LHCN-M2 (cell line): ENCODE measurements around the gene SLC16A2. TPM values are rescaled to one million over a fixed set of nuclear protein-coding genes. Genes with fewer than 3 reads are reported as not detected.

Experiments
- DNase-seq: peaks from one replicate; pipeline ENCODE4 v3.0.0-alpha.2; 2012; ENCODE audit warnings: low read depth
- total RNA-seq: library from RNA; depleted of rRNA; stranded (reverse); fragments of >200 nt; gene quantifications from 2 replicates; pipeline ENCODE4 v1.2.3, GENCODE V29; 2014; rRNA removed

SLC16A2 gene
- total RNA-seq, 1 experiment from 2014 or later: 12.8 TPM

DNA sequence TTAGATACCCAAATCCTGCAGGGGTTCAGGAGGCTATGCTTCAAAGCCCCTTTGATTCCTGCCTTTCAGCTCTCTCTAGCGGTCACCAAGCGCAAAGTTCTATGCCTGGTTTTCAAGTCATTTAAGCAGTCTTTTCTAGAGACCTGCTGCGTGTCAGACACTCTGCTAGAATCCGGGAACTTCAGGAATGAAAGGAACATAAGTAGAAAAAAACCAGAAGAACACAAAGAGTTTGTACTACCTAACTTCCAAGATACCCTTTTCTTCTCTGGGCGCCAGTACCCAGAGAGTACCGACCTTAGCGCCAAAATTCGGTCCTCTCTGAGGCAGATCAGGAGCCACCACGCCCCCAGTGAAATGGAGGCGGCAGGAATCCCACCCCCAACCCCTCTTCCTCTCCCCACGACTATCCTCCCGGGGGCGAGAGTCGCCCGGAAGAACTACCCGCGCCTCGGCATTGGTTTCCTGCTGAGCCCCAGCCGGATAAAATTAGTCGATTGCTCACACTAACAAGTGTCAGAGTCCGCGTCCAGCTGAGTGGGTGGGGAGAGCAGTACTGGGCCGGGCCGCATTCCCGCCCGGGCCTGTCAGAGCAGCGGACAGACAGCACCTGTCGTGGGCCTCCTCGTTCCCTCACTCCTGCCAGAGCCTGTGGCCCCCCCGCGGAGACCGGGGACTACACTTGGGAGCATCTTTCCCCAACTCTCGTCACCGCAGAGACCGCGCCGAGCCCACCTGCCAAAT is 114.3 kb downstream of the SLC16A2 start:
- peak; percentile 78 for DNase-seq

DNA sequence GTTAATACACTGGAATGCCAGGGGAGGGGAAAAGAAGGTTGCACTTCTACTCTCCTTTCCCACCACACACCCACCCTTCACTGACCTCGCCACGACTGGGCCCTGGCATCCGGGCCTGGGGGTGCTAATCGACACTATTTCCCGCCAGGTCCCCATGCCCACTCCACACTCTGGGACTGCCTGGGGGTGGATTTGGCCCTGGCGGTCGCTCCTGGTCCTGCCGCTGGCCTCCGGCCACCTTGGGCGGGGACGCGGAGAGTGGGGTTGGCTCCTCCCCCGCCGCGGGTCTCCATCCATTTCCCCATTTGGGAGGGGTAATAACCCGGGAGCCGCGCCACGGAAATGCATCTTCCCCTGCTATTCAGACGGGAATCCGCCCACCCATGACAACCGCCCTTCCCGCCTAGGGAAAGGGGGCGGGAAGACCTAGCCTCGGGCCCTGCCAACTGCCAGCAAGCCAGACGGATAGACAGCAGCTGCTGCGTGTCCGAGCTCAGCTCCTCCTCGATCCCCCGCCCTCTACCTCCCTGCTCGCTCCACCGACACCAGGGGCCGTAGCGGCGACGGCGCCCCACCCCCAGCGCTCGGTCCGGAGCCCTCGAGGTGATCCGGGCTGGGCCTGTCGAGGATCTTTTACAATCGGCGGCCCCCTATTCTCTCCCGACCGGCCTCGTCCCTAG is 115.0 kb downstream of the SLC16A2 start:
- DNase-seq: peak; percentile 87

DNA sequence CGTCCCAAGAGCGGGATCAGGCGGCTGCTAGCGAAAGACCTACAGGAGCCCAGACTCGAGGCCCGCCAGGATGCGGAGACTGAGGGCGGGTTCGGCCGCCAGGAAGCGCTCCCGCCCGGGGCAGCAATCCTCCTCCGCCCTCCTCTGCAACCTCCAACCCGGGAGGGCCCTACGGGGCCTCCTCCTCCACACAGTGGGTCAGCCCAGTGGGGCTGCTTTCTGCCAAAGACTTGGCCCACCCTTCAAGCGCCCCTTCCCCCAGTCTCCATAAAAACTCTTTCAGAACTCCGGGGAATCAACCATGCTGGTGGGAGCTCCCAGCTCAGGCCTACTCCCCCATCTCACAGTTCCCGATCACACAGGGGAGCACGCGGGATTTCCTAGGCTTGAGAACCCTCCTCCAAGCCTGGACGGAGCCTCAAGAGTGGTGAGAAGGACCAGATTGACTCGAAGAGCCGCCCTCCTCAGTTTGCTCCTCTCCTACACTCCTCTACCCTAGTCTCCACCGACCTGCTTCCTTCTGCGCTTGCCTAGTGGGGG is 115.6 kb downstream of the SLC16A2 start:
- peak; percentile 15 for DNase-seq

DNA sequence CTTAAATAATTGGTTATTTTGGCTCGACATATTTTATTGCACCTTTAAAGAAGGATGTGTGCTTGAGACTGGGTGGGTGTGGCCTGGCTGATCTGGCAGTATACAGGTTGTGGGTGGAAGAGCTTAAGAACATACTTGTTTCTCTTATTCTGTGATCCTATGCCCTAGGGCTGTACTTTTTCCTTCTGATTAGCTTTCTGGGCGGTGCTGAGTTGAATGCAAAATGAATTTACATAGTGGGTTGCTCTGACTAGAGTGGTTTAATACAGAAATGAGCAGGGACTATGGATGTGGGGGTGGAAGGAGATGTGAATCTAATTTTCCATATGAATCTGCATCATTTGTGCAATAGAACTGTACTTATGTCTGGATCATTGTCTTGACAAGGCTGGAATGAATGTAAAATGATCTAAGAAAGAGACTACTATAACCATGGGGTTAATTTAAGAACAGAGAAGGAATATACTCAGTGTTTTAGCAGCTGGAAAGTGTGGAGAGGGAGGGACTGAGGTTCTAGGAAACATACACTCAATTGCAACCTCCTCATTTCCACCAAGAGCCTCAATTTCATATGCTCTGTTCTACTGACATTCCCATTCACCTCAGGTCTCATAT is 119.4 kb downstream of the SLC16A2 start:
- no peak for DNase-seq

DNA sequence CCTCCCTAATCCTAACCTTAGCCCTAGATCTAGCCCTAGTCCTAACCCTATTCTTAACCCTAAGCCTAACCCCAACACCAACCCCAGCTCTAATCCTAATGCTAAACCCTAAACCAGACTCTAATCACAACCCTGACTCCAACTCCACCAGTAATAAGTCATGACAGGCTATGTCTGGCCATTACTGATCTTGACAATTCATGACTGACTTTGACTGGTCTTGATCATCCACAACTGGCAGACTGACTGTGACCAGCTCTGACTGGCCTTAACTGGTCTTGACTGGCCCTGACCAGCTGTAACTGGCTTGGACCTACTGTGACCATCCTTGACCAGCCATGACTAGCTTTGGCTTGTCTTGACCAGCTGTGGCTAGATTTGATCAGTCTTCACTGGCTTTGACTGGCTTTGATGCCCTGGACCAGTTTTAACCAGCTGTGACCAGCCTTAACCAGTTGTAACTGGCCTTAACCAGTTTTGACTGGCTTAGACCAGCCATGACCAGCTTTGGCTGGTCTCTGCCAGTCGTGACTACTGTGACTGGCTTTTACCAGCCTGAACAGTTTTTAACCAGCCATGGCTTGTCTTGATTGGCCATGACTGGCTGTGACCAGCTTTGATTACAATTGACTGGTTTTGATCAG is 124.7 kb downstream of the SLC16A2 start:
- DNase-seq: no peak

DNA sequence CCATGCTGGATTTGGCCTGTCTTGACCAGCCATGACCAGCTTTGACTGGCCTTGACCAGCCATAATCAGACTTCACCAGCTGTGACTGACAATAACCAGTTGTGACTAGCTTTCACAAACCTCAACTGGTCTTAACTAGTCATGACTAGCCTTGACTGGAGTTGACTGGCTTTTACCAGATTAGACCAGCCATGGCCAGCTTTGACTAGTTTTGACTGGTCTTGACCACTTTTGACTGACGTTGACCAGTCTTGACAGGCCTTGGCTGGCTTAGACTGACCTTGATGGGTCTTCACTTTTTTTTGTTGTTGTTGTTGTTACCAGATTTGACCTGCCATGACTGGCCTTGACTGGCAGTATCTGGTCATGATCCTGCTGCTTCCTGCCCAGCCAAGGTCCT is 125.7 kb downstream of the SLC16A2 start:
- DNase-seq: no peak

DNA sequence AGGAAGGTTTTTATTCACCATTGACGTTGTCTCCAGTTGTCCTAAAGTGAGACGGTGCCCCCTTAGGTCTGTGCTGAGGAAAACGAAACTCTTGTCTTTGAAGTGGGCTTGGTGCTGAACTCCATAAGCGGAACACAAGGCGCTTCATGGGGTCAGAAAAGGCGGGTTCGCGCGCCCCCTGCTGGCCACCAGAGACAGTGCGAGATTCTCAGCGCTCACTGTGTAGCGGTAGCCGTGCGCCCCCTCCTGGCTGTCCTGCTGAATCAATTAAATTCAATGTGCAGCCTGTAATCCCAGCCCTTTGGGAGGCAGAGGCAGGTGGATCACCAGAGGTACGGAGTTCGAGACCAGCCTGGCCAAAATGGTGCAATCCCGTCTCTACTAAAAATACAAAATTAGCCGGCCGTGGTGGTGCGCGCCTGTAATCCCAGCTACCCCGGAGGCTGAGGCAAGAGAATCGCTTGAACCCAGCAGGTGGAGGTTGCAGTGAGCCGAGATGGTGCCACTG is 129.1 kb downstream of the SLC16A2 start:
- DNase-seq: peak; percentile 58

DNA sequence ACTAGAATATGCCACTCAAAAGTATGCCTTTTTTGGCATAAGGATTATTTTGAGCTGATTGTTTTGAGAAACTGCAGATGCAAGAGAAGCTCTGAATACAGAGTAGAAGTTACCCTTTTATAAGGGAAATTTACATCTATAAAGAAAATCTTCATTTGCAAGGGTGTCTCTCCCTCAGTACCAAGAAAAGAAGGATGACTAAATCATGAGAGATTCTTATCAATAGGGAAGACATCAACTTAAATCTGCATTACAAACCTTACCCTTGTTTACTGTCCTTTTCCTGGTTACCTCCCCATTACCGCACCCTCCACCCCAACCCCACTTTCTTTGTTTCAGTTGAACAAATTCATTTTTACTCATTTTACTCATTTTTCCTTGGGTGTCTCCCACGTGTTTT is 130.6 kb downstream of the SLC16A2 start:
- DNase-seq: no peak

DNA sequence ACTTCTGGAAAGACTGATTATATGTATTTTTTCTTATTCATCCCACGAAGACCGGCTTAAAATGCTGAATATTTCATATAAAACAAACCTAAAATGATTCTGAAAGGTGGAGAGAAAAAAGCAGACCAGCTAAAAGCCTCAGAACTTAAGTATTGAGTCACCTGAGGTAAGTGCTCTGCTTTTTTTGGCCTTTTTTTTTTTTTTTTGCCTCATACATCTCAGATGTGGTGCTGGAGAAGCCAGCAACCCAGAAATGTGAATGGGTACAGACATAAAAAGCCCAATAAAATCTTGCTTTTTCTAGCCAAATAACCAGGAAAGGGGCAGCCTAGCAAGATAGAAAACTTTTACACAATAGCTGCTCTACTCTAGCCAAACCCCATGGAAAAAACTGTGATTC is 136.1 kb downstream of the SLC16A2 start:
- DNase-seq: no peak

DNA sequence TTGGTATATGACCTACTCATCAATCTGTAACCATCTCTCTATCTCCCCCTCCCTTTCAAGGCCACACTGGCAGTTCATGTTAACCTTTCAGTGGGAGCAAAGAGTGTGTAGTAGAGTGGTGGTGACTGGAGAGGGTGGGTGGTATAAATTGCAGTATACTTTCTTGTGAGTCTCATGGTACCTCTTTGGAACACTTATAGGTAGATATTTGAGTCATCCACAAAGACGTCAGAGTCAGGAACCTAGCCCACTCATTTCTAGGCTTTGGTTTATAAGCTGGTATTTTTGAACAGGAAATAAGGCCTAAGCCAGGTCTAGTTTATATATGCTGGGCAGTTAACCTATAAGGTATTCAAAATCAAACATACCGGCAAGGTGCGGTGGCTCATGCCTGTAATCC is 156.8 kb downstream of the SLC16A2 start:
- DNase-seq: no peak

DNA sequence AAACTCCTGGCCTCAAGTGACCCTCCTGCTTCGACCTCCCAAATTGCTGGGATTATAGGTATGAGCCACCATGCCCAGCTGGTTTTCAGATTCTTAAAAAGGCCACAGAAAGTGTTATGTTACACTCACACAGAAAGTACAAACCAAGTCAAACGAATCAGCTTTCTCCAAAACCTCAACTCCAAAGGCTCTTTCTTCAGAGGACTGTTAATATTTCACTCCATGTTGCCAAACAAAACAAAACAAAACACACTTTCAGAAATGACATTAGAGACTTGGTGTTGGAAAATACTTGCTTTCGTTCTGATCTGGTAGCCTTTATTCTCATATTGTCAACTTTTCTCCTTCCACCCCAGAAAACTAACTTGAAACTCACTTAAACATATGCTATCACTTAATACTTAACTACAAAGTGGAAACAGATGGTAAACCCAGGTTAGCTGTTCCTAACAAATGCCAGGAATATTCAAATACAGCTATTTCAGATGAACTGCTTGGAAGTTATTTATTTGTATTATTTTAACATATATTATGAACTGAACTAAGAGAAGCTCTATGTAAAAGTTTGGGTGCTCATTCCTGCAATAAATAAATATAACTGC is 158.4 kb downstream of the SLC16A2 start:
- peak; percentile 38 for DNase-seq

Other genes with a start within 250 kb of the SLC16A2 start
- not detected in 2 replicates for gene ZCCHC13, start 117.3 kb upstream of the SLC16A2 start, total RNA-seq
- 44.6 and 48.0 TPM in 2 replicates for gene RLIM, start 193.1 kb downstream of the SLC16A2 start, total RNA-seq